HepG2 (cell line): Measurements from ENCODE around the gene ATG4B. TPM values are rescaled to one million over a fixed set of nuclear protein-coding genes. Genes with fewer than 3 reads are reported as not detected.

ENCODE experiments used
- BHLHE40 ChIP-seq: IDR thresholded peaks from 2 replicates; pipeline ENCODE4 v1.6.1; 2011; ENCODE audit warnings: low read length, improper control_type of control experiment
- CENPX ChIP-seq: sonication (generic); formaldehyde crosslinking; IDR thresholded peaks from 2 replicates; pipeline ENCODE4 v1.9.0; 2021; ENCODE audit warnings: mild to moderate bottlenecking, missing genetic modification reagents, moderate library complexity
- GATAD1 ChIP-seq: IDR thresholded peaks from 2 replicates; pipeline ENCODE4 v1.6.1; 2016; ENCODE audit warnings: missing genetic modification reagents, missing compliant biosample characterization
- IKZF5 ChIP-seq: IDR thresholded peaks from 2 replicates; pipeline ENCODE4 v1.6.1; 2018; ENCODE audit warnings: missing genetic modification reagents, mild to moderate bottlenecking, missing compliant biosample characterization
- KLF9 ChIP-seq: IDR thresholded peaks from 2 replicates; pipeline ENCODE4 v1.6.1; 2016; ENCODE audit warnings: low read depth
- NCOR1 ChIP-seq: fragments of 200-600 bp; sonication (generic); IDR thresholded peaks from 2 replicates; pipeline ENCODE4 v1.7.0; 2017; ENCODE audit warnings: antibody characterized with exemption, low read length, borderline replicate concordance
- NFIC ChIP-seq: IDR thresholded peaks from 2 replicates; pipeline ENCODE4 v1.6.1; 2012; ENCODE audit warnings: mild to moderate bottlenecking, low read length, inconsistent platforms
- NFRKB ChIP-seq: fragments of 450-650 bp; IDR thresholded peaks from 2 replicates; pipeline ENCODE4 v1.6.1; 2017
- NONO ChIP-seq, 2 experiments: fragments of 450-650 bp in 1 of 2; sonication (generic) in 1 of 2; formaldehyde crosslinking in 1 of 2; IDR thresholded peaks in 1 of 2; conservative IDR thresholded peaks in 1 of 2; 2 replicates each; pipeline versions ENCODE4 v1.6.1 to v1.8.0; 2017 to 2022; ENCODE audit warnings: mild to moderate bottlenecking in 1 of 2, missing genetic modification reagents in 1 of 2, moderate library complexity in 1 of 2
- ZBTB10 ChIP-seq: sonication (generic); formaldehyde crosslinking; IDR thresholded peaks from 2 replicates; pipeline ENCODE4 v1.4.0; 2020; ENCODE audit warnings: missing genetic modification reagents, borderline replicate concordance
- ZNF280B ChIP-seq: sonication (generic); formaldehyde crosslinking; IDR thresholded peaks from 2 replicates; pipeline ENCODE4 v1.5.0; 2020; ENCODE audit warnings: missing genetic modification reagents, mild to moderate bottlenecking, borderline replicate concordance
- ZNF3 ChIP-seq: IDR thresholded peaks from 2 replicates; pipeline ENCODE4 v1.7.0; 2017; ENCODE audit warnings: inconsistent platforms
- ZNF34 ChIP-seq: sonication (generic); formaldehyde crosslinking; IDR thresholded peaks from 2 replicates; pipeline ENCODE4 v1.4.0; 2020; ENCODE audit warnings: mild to moderate bottlenecking, missing genetic modification reagents, borderline replicate concordance
- ZNF547 ChIP-seq: sonication (generic); formaldehyde crosslinking; IDR thresholded peaks from 2 replicates; pipeline ENCODE4 v1.5.1; 2020; ENCODE audit warnings: mild to moderate bottlenecking, missing genetic modification reagents
- ZNF75D ChIP-seq: sonication (generic); formaldehyde crosslinking; IDR thresholded peaks from 2 replicates; pipeline ENCODE4 v1.8.1; 2023; ENCODE audit warnings: missing genetic modification reagents, mild to moderate bottlenecking, borderline replicate concordance
- ZNF772 ChIP-seq: sonication (generic); formaldehyde crosslinking; IDR thresholded peaks from 2 replicates; pipeline ENCODE4 v1.5.0; 2020; ENCODE audit warnings: mild to moderate bottlenecking, missing genetic modification reagents
- polyA plus RNA-seq, 8 experiments: library from polyadenylated mRNA; depleted of rRNA in 3 of 8; stranded (reverse) in 7 of 8; unstranded in 1 of 8; fragments of >200 nt; fragmentation: Illumina TruSeq in 4 of 8; extraction: Trizol in 4 of 8; gene quantifications; 2 replicates each; pipeline versions ENCODE4 v1.2.1 to v1.2.3, GENCODE V29; 2011 to 2016; ENCODE audit warnings: low read depth in 4 of 8, missing spikeins in 1 of 8, mixed read lengths in 1 of 8; ENCODE audit not compliant: insufficient read depth in 1 of 8
- total RNA-seq, 5 experiments: library from RNA; depleted of rRNA; stranded (reverse); fragments of >200 nt; fragmentation: Illumina TruSeq; extraction: Trizol; gene quantifications; 2 replicates each; pipeline ENCODE4 v1.2.3, GENCODE V29; 2016; ENCODE audit warnings: low read depth in 1 of 5
- TF ChIP-seq, protein P1 (sequence below): sonication (generic); formaldehyde crosslinking; IDR thresholded peaks from 2 replicates; pipeline ENCODE4 v1.9.0; 2021; ENCODE audit warnings: missing genetic modification reagents, mild to moderate bottlenecking, borderline replicate concordance
- TF ChIP-seq, protein P2 (sequence below): sonication (generic); formaldehyde crosslinking; IDR thresholded peaks from 2 replicates; pipeline ENCODE4 v1.8.1; 2023; ENCODE audit warnings: mild to moderate bottlenecking, missing genetic modification reagents
- TF ChIP-seq, protein P3 (sequence below): sonication (generic); formaldehyde crosslinking; IDR thresholded peaks from 2 replicates; pipeline ENCODE4 v1.4.0; 2020; ENCODE audit warnings: missing genetic modification reagents, mild to moderate bottlenecking, borderline replicate concordance

ATG4B gene
- total and polyA plus RNA-seq, 2 of the 13 experiments (the other 11 are each of a cell fraction or from before 2014, with no cell fraction given) = 95.5 to 239 TPM

- TF ChIP-seq ZNF547 (CRISPR knock-in tag) = no peak
- TF ChIP-seq, protein P1, sequence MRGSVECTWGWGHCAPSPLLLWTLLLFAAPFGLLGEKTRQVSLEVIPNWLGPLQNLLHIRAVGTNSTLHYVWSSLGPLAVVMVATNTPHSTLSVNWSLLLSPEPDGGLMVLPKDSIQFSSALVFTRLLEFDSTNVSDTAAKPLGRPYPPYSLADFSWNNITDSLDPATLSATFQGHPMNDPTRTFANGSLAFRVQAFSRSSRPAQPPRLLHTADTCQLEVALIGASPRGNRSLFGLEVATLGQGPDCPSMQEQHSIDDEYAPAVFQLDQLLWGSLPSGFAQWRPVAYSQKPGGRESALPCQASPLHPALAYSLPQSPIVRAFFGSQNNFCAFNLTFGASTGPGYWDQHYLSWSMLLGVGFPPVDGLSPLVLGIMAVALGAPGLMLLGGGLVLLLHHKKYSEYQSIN (CRISPR knock-in tag) = no peak
- 0 out of 2 replicates have a peak, but pooled peaks have one; percentile 6 for TF ChIP-seq BHLHE40
- TF ChIP-seq NONO (IDR thresholded peaks at IDR 0.05) = no peak
- TF ChIP-seq NONO (CRISPR knock-in tag; conservative IDR thresholded peaks at IDR 0.05) = no peak
- peak; percentile 38; the same call in 1 of the 2 replicates for TF ChIP-seq GATAD1 (CRISPR knock-in tag)
- TF ChIP-seq, protein P2, sequence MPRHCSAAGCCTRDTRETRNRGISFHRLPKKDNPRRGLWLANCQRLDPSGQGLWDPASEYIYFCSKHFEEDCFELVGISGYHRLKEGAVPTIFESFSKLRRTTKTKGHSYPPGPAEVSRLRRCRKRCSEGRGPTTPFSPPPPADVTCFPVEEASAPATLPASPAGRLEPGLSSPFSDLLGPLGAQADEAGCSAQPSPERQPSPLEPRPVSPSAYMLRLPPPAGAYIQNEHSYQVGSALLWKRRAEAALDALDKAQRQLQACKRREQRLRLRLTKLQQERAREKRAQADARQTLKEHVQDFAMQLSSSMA (CRISPR knock-in tag) = peak; percentile 57; the same call in 1 of the 2 replicates
- no peak for TF ChIP-seq ZNF75D (CRISPR knock-in tag)
- no peak; the same call in 1 of the 2 replicates for TF ChIP-seq IKZF5 (CRISPR knock-in tag)
- TF ChIP-seq ZNF280B (CRISPR knock-in tag) = no peak
- no peak; the same call in 1 of the 2 replicates for TF ChIP-seq ZNF3 (CRISPR knock-in tag)
- 0 out of 2 replicates have a peak, but pooled peaks have one; percentile 65 for TF ChIP-seq ZNF34 (CRISPR knock-in tag)
- no peak for TF ChIP-seq ZNF772 (CRISPR knock-in tag)
- no peak for TF ChIP-seq NCOR1
- TF ChIP-seq KLF9 (CRISPR knock-in tag) = no peak
- TF ChIP-seq NFRKB = no peak
- no peak for TF ChIP-seq NFIC
- TF ChIP-seq, protein P3, sequence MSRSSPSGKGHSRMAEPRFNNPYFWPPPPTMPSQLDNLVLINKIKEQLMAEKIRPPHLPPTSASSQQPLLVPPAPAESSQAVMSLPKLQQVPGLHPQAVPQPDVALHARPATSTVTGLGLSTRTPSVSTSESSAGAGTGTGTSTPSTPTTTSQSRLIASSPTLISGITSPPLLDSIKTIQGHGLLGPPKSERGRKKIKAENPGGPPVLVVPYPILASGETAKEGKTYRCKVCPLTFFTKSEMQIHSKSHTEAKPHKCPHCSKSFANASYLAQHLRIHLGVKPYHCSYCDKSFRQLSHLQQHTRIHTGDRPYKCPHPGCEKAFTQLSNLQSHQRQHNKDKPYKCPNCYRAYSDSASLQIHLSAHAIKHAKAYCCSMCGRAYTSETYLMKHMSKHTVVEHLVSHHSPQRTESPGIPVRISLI (CRISPR knock-in tag) = no peak
- no peak for TF ChIP-seq CENPX (CRISPR knock-in tag)
- no peak for TF ChIP-seq ZBTB10
Observed at GRCh38 chr2:241636182-241637017, 1.1 kb upstream of the ATG4B start (continued).
